NOMO-1 treated with DMSO at 0.1 percent for 48 hours (cell line): ENCODE data around the gene PTPRQ.
A peak's percentile ranks its signal among the peaks of the same experiment; 100 is the strongest.

Experiments used
- DNase-seq: peaks from one replicate; lab custom pipeline; 2025; ENCODE audit not compliant: unreplicated experiment; lab: John Stamatoyannopoulos, UW

Gene PTPRQ

GRCh38 chr12:80556566-80556965 is 112.5 kb downstream of the PTPRQ start:
- DNase-seq = no peak

GRCh38 chr12:80559766-80560165 is 115.7 kb downstream of the PTPRQ start:
- DNase-seq = peak; percentile 92

GRCh38 chr12:80565271-80565670 is 121.2 kb downstream of the PTPRQ start:
- DNase-seq = peak; percentile 78

- peak; percentile 96 for DNase-seq
Observed at GRCh38 chr12:80567401-80567800, 123.4 kb downstream of the PTPRQ start.

GRCh38 chr12:80576641-80577418 is 132.8 kb downstream of the PTPRQ start:
- DNase-seq = no peak

- no peak for DNase-seq
Observed at GRCh38 chr12:80580254-80580653, 136.2 kb downstream of the PTPRQ start.

GRCh38 chr12:80581783-80582182 is 137.7 kb downstream of the PTPRQ start:
- no peak for DNase-seq

- no peak for DNase-seq
Observed at GRCh38 chr12:80582431-80582830, 138.4 kb downstream of the PTPRQ start.

- no peak for DNase-seq
Observed at GRCh38 chr12:80589077-80589476, 145.0 kb downstream of the PTPRQ start.

- no peak for DNase-seq
Observed at GRCh38 chr12:80590085-80590484, 146.1 kb downstream of the PTPRQ start.

- no peak for DNase-seq
Observed at GRCh38 chr12:80593766-80594165, 149.7 kb downstream of the PTPRQ start.

- no peak for DNase-seq
Observed at GRCh38 chr12:80596509-80596908, 152.5 kb downstream of the PTPRQ start.

GRCh38 chr12:80598004-80598606 is 154.1 kb downstream of the PTPRQ start:
- DNase-seq = no peak

- DNase-seq = no peak
Observed at GRCh38 chr12:80602455-80602854, 158.4 kb downstream of the PTPRQ start.

GRCh38 chr12:80607361-80608135 is 163.5 kb downstream of the PTPRQ start:
- no peak for DNase-seq

GRCh38 chr12:80617733-80618132 is 173.7 kb downstream of the PTPRQ start:
- no peak for DNase-seq

- no peak for DNase-seq
Observed at GRCh38 chr12:80620281-80620680, 176.2 kb downstream of the PTPRQ start.

- no peak for DNase-seq
Observed at GRCh38 chr12:80622271-80622670, 178.2 kb downstream of the PTPRQ start.

GRCh38 chr12:80625051-80625450 is 181.0 kb downstream of the PTPRQ start:
- no peak for DNase-seq

GRCh38 chr12:80625901-80626300 is 181.9 kb downstream of the PTPRQ start:
- DNase-seq = no peak

- DNase-seq = no peak
Observed at GRCh38 chr12:80627782-80628181, 183.7 kb downstream of the PTPRQ start.

GRCh38 chr12:80632835-80633234 is 188.8 kb downstream of the PTPRQ start:
- DNase-seq = peak; percentile 20
